Measurements from ENCODE around the gene CAPN13. TPM values are rescaled to one million over a fixed set of nuclear protein-coding genes. Genes with fewer than 3 reads are reported as not detected.

The CAPN13 gene
- total RNA-seq, 1 experiment from 2014 or later = 5.7 TPM

DNA sequence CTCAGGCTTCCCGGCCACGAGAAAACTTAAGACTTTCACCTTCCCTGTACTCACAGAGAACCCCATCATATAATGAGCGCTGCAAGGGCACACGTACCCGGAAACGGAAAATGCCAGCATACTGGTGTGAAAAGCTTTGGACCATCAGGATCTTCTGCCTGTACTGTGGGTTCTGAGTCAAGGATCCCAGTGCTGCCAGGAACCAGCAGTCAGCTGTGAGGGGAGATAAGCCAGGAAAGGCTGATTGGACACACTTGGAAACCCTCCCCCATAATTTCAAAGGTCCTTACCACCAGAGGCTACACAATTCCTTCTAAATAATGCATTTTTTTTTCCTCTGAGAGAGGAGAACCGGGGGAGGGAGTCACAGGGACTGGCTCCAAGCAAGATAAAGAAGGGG is 31.4 kb downstream of the CAPN13 start:
- Histone ChIP-seq H2AFZ (ENCODE audit: low read length) (no peak overlapping the region), H2BK15ac (ENCODE audit: low read depth, low read length) (no peak overlapping the region)
- WGBS (ENCODE audit: extremely low coverage, insufficient read length, low lambda C conversion rate) = no CpG with 5 or more reads among the region's 7 CpGs

More for the DNA sequence above, 31.4 kb downstream of the CAPN13 start:
- Mint-ChIP-seq H3K27ac (peak overlapping the region in 1 of 3 experiments; percentile 33; a peak in 1 of 7 replicates), H3K4me3 (no peak overlapping the region), H3K9me3 (no peaks in the 10 kb centered on the region), H3K36me3 (ENCODE audit: insufficient read depth in 1 of 3, low read depth in 3 of 3) (no peaks in the 10 kb centered on the region), H3K27me3 (ENCODE audit: low read depth) (no peaks in the 10 kb centered on the region), H3K4me1 (no peaks in the 10 kb centered on the region)
- TF ChIP-seq, protein P1, sequence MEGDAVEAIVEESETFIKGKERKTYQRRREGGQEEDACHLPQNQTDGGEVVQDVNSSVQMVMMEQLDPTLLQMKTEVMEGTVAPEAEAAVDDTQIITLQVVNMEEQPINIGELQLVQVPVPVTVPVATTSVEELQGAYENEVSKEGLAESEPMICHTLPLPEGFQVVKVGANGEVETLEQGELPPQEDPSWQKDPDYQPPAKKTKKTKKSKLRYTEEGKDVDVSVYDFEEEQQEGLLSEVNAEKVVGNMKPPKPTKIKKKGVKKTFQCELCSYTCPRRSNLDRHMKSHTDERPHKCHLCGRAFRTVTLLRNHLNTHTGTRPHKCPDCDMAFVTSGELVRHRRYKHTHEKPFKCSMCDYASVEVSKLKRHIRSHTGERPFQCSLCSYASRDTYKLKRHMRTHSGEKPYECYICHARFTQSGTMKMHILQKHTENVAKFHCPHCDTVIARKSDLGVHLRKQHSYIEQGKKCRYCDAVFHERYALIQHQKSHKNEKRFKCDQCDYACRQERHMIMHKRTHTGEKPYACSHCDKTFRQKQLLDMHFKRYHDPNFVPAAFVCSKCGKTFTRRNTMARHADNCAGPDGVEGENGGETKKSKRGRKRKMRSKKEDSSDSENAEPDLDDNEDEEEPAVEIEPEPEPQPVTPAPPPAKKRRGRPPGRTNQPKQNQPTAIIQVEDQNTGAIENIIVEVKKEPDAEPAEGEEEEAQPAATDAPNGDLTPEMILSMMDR (conservative IDR thresholded peaks at IDR 0.05) = no peak
- no peak overlapping the region for H3K4ac ChIP-seq (ENCODE audit: low read depth, low read length)
- no peak overlapping the region for H2BK20ac ChIP-seq (ENCODE audit: low read depth, low read length, poor library complexity, severe bottlenecking)
- H4K91ac ChIP-seq (ENCODE audit: insufficient read length, low read depth, low read length) = no peak overlapping the region
- no peak overlapping the region for H3K9ac ChIP-seq (ENCODE audit: extremely low read depth, insufficient read length, low read length)
- no peak overlapping the region for H3K14ac ChIP-seq (ENCODE audit: insufficient read depth, low read length)
- no peak overlapping the region for H2BK5ac ChIP-seq (ENCODE audit: insufficient read length, low read length)
- no peak overlapping the region for H3K23ac ChIP-seq (ENCODE audit: insufficient read length, low read depth, low read length)
- H3K23me2 ChIP-seq (ENCODE audit: insufficient read length, low read depth, low read length, poor library complexity, severe bottlenecking) = no peaks in the 10 kb centered on the region
- H3K18ac ChIP-seq (ENCODE audit: insufficient read length, low read depth, low read length) = no peak overlapping the region
- H2AK5ac ChIP-seq (ENCODE audit: insufficient read length, low read length) = no peak overlapping the region
- H3K56ac ChIP-seq (ENCODE audit: insufficient read length, low read depth, low read length) = no peak overlapping the region
- no peaks in the 10 kb centered on the region for H3K9me3 ChIP-seq (ENCODE audit: control insufficient read depth, low read depth, low read length)
- H3T11ph ChIP-seq (ENCODE audit: low read length) = no peak overlapping the region
- no peak overlapping the region for H2BK12ac ChIP-seq (ENCODE audit: insufficient read length, low read depth, low read length)
- H3K79me1 ChIP-seq (ENCODE audit: insufficient read depth, low read depth, low read length, poor library complexity, severe bottlenecking) = no peaks in the 10 kb centered on the region
- no peak overlapping the region for H3K27ac ChIP-seq (ENCODE audit: insufficient read length, low read depth, low read length)
- H4K5ac ChIP-seq (ENCODE audit: insufficient read length, low read depth, low read length) = no peak overlapping the region
- no peaks in the 10 kb centered on the region for H3K4me1 ChIP-seq (ENCODE audit: insufficient read depth, low read length)
- peak; percentile 9 for DNase-seq
- no peaks in the 10 kb centered on the region for H3K27me3 ChIP-seq (ENCODE audit: insufficient read depth, low read length)
- no peaks in the 10 kb centered on the region for H4K20me1 ChIP-seq (ENCODE audit: control insufficient read depth, insufficient read depth, insufficient read length)
- H3K79me2 ChIP-seq (ENCODE audit: insufficient read depth, low read length) = no peaks in the 10 kb centered on the region
- no peak overlapping the region for H4K8ac ChIP-seq (replicated peaks; ENCODE audit: insufficient read length, low read depth, low read length)
- H2BK120ac ChIP-seq (ENCODE audit: low read depth, low read length, poor library complexity, severe bottlenecking) = no peak overlapping the region
- H3K4me2 ChIP-seq (ENCODE audit: insufficient read depth, insufficient read length, low read length) = no peak overlapping the region
